Testis (tissue), 2 donors: Measurements from ENCODE around the gene EOMES.

Experiments used
- CTCF ChIP-seq, 3 experiments: fragments of 450-650 bp in 2 of 3; fragments of 200-600 bp in 1 of 3; sonication (generic) in 1 of 3; IDR thresholded peaks; one replicate each; pipeline ENCODE4 v1.5.1; 2016 to 2019; ENCODE audit warnings: antibody characterized with exemption in 3 of 3, mild to moderate bottlenecking in 2 of 3, moderate library complexity in 1 of 3
- POLR2A ChIP-seq: fragments of 450-650 bp; IDR thresholded peaks from one replicate; pipeline ENCODE4 v1.6.1; 2017; ENCODE audit warnings: antibody characterized with exemption, mild to moderate bottlenecking, moderate library complexity

- TF ChIP-seq POLR2A: no peak
- no peak for TF ChIP-seq CTCF (IDR thresholded peaks at IDR 0.05)
Measured at GRCh38 chr3:27669591-27669990, 52.5 kb downstream of the EOMES start.
